HG03520 (cell line): ENCODE data around the gene SLC8A1.

Source experiments
- ATAC-seq: cut with Tn5 transposase; IDR thresholded peaks from one replicate; pipeline ENCODE4 v1.9.1; 2021; ENCODE audit warnings: mild to moderate bottlenecking, moderate library complexity; ENCODE audit not compliant: unreplicated experiment

SLC8A1 gene

DNA sequence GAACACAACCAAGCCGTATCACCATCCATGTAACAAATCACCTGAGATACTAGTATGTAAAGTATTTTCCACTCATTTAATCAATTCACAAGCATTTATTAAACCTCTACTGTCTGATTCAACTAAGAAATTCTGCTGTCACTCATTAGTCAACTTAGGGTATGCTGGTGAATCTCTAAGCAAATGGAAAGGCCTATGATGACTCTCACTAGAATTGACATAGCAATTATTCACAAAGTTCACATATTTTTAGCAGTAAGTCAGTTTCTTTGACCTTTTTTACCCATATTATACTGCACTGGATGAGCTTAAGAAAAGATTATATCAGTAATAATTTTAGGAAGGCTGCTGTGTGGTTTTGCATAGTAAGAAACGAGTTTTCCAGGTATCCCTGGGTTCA lies 130.1 kb downstream of the SLC8A1 start:
- ATAC-seq: no peak

DNA sequence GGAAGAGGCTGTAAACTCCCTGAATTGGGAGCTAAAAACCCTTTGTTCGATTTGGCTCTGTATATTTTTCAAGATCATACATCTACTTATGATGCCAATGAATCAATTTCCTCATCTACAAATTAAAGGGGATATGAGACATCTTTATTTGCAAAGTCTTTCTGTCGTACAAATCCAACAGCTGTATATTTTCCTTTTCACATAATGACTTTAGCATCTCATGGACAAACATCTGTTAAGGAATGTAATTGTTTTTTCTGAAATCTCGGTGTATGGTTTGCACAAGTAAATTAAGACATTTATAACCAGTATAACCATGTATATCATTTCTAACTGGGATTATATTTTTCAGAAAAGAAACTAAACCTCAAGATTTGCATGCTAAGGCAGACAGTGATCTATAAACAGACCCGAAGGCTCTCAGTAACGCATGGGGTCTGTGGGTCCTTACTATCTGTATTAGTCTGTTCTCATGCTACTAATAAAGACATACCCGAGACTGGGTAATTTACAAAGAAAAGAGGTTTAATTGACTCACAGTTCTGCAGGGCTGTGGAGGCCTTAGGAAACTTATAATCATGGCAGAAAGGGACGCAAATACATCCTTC lies 130.8 kb downstream of the SLC8A1 start:
- ATAC-seq: peak; percentile 85

GRCh38 chr2:40318921-40319320 lies 133.0 kb downstream of the SLC8A1 start:
- no peak for ATAC-seq

- no peak for ATAC-seq
Measured at GRCh38 chr2:40317761-40318160, 134.1 kb downstream of the SLC8A1 start.

- ATAC-seq: no peak
Measured at GRCh38 chr2:40317046-40317445, 134.8 kb downstream of the SLC8A1 start.

DNA sequence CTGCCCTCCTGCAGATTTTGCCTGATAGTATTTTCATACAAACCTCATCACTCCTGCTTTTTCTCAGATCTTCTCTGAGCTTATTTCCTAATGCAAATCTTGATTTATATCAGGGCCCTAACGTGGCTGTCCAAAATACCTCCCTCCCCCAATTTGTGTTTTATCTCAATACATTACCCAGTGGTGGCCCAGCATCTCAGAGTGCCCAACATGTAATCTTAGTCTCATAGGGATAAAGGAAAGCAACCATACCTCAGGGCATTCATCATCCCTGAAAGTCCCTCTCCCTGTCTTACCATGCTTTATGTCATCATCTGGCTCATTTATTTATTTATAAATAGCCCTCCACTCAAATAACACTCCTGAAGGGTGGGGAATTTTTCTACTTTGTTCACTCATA lies 135.3 kb downstream of the SLC8A1 start:
- ATAC-seq: no peak

DNA sequence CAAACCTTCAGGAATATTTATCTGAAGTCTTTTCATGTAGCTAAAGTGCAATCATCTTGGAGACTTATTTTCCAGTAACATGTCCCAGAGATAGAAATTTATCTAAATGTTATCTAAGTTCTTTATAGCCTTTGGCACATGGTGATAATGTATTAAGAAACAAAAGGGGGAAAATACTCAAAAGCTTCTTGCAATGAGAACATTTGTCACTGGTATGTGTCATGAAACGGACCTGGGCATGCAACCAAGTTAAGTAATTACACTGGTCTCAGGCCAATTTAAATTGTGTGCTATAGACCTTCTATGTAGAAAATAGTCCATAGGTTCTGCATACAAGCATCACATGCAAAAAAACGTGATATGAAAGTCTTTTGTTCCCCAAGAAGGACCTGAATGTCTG lies 136.2 kb downstream of the SLC8A1 start:
- ATAC-seq: no peak

DNA sequence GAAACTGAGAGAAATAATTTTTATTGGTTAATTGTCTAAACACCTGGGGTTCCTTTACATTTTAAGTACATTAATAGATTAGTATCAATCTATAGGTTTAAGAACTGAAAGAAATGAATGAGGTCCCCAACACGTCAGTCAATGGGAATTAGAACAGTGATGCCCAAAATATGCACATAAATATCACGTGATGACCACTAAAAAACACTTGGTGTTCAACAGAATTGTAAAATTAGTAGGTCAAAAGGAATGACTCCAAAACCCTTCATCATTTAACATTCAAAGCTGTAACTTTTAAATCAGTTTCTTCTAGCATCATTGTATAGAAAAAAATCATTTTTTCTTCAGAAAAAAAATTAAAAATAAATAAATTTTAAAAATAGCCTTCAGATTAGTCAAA lies 140.9 kb downstream of the SLC8A1 start:
- ATAC-seq: no peak

- ATAC-seq: no peak
Measured at GRCh38 chr2:40310303-40310702, 141.6 kb downstream of the SLC8A1 start.

GRCh38 chr2:40304340-40304739 lies 147.6 kb downstream of the SLC8A1 start:
- ATAC-seq: no peak

- no peak for ATAC-seq
Measured at GRCh38 chr2:40303746-40304145, 148.1 kb downstream of the SLC8A1 start.

GRCh38 chr2:40302751-40303325 lies 149.1 kb downstream of the SLC8A1 start:
- ATAC-seq: no peak

DNA sequence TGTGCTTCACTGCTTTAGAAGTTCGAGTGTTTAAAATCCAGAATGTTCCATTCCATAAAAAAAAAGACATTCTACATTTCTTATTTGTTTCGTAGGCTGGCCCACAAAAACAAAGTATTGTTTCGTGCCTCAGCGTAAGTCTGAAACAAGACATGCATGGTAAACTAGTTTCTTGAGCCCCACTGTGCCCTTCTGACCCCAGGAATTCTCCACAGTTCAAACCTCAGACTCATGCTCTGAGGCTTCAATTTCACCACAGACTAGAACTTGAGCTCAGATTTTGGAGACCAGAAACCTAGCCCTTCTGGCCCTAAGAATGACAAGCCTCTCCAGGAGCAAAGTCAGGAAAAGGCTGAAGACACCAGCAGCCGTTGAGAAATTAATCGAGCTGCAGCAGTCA lies 151.5 kb downstream of the SLC8A1 start:
- no peak for ATAC-seq

DNA sequence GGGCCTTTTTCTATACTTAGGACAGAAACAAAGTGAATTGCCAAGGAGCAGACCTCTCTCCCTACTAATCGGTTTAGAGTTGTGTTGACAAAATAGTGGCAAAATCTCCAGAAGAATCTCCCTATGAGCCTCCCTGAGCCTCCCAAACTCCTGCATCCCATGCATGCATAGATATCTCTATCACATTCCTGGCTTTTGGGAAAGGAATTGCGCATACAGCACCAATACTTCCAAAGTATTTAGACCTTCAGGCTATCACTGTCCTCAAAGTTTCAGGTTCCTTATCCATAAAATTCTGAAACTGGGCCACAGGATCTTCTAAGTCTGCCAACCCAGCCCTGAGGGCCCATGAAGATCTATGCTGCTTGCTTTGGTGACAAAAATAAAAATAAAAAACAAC lies 152.1 kb downstream of the SLC8A1 start:
- no peak for ATAC-seq

DNA sequence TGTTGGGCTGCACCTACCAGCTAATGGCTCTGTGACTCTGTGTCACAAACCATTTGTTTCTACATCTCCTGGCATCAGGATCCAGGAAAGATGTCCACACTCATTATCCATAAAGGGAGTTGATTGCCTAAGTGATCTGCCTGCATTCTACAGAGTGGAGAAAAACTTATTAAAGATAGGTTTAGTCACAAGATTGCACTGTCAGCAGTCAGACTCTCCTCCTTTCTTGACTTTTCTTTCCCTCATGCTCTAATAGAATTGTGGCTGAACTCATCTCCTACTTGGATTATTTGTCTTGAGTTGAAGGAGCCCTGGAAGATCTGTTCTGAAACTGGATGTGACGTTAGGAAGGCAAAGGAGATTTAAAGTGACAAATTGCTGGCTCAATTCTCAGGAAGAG lies 152.7 kb downstream of the SLC8A1 start:
- ATAC-seq: no peak

DNA sequence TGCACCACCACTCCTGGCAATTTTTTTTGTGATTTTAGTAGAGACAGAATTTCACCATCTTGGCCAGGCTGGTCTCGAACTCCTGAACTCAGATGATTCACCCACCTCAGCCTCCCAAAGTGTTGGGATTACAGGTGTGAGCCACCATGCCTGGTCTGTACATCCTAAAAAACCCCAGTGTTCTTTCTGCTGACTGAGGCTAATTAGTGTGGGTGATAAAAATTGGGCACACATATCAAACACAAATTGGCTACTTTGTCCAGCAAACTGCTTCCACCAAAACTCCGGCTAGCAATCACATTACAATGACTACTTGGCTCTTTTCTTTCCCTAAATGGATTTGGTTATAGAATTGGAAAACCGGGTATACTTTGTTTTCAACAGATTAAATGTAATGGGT lies 153.9 kb downstream of the SLC8A1 start:
- ATAC-seq: no peak

DNA sequence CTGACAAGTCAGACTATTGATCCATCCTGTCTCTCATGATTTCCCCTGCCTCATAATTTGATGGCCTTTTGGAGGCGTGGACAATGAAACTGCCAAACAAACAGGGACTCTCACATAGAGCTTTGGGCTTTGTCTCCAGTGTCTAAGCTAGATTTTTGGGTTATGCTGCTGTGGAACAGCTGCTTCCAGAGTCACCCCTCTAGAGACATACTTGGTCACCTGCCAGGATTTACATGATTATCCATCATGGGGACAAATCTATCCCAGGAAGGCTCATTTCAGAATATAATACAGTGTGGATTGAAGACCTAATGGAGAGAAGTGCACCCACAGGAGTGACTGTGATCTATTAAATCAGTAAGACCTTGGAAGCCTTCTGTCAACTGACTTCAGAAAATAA lies 159.6 kb downstream of the SLC8A1 start:
- ATAC-seq: no peak

DNA sequence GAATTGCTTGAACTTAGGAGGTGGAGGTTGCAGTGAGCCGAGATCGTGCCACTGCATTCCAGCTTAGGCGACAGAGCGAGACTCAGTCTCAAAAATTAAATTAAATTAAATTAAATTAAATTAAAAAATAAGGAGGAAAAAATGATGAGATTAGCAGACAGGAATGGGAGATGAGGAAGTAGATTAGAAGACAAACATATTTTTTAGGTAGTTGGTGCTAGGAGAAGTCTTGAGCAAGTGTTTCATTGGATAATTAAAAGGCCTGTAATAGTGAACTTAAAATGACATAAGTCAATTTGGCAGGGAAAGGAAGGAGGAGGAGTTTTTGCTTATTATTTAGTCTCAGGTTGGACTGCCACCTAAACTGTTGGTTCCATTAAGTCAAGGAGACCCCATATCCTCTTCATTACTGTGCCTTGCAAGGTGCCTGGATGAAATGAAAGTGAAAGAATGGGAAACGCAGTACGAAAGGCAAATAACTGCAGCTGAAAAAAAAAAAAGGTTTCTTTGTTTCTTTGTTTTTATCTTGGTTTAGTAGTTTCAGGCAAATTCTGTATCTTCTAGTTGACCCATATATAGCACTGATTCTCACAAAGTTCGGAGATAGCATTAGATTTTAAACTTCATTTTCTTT lies 162.0 kb downstream of the SLC8A1 start:
- no peak for ATAC-seq

GRCh38 chr2:40287773-40288172 lies 164.1 kb downstream of the SLC8A1 start:
- ATAC-seq: no peak

- ATAC-seq: no peak
Measured at GRCh38 chr2:40287195-40287594, 164.7 kb downstream of the SLC8A1 start.

DNA sequence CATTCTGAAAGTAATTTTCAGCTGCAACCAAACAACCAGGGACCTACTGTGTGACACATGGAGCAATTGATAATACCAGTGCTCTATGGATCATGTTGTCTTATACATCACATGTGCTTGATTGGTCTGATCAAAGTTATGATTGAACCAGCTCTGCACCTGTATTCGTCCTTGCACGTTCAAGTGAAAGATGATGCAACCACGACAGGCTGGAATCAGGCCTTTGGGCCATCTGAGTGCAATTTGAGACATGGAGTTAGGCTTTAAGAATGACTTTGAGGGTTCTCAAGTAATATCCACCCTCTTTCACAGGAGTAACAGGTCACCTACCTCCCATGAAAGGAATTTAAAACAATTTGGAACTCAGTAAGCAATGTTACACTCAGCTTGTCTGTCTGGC lies 165.2 kb downstream of the SLC8A1 start:
- ATAC-seq: no peak

- no peak for ATAC-seq
Measured at GRCh38 chr2:40285391-40285790, 166.5 kb downstream of the SLC8A1 start.

DNA sequence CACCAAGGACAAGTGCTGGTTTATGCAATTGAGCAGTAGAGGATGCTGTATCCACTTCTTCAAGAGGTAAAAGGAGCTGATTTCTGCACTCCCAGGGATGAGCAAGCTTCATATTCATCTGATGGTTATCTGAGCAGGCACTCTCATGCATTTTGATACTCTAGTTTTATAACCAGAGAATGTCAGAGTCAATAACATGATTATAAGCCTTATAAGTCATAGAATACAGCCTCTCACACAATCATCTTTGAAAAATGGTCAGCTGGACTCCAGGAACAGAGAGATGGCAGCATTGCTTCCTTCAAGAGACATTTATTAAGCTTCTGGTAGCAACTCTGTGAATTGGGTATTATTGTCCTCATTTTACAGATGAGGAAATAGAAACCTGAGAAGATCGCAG lies 167.1 kb downstream of the SLC8A1 start:
- no peak for ATAC-seq
